ENCODE results near the gene ILDR2. TPM values are rescaled to one million over a fixed set of nuclear protein-coding genes. Genes with fewer than 3 reads are reported as not detected.

The ILDR2 gene
- total and polyA plus RNA-seq, 10 of the 15 experiments (the other 5 are each of a cell fraction or from before 2014, with no cell fraction given), result 0.05 to 5.3 (median 1.9) TPM

DNA sequence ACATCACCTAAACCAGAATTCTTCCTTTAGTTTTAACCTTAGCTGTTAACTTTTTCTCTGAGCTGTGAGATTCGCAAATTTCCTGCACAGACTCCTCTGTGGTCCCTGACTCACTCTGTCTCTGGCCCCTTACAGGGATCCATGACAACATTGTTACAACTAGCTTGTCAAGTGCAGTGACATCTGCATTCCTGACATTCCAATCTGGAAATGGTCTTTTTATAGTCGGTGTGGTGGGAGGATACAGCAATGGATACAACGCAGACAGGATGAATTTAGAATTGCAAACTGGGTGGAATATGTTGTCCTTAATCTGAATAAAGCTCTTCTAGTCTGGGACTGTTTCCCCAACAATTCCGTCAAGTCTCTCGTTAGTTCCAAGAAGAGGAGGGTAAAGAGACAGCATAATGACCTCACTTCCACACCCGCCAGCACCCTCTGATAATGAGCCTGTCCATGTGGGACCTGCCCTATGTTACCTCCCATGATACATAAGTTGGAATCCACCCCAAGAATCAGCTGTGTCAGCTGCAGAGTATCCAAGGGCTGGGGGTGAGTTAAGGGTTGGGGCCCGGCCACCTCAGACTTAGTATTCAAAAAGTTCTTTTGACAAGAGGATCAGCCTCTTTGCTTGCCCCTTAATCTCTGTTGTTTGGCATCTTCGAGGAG, 49.4 kb downstream of the ILDR2 start:
- Histone ChIP-seq H3K4me3 (no peak overlapping the region), H3K27me3 (replicated peaks in 1 of 2; ENCODE audit: control insufficient read depth in 2 of 2, insufficient read depth in 2 of 2, low read length in 1 of 2) (peaks cover 0 to 1% of the 10 kb centered on the region in 2 experiments; a peak in 1 of 4 replicates), H3K79me2 (ENCODE audit: control insufficient read depth, insufficient read depth, low read length) (no peaks in the 10 kb centered on the region), H3K9me3 (replicated peaks; ENCODE audit: control insufficient read depth, insufficient read depth, low read length) (no peaks in the 10 kb centered on the region; the same call in 2 of the 3 replicates), H3K4me2 (ENCODE audit: control insufficient read depth, insufficient read depth) (no peak overlapping the region), H2AFZ (ENCODE audit: control insufficient read depth, low read depth, low read length) (no peak overlapping the region), H3K9ac (ENCODE audit: control insufficient read depth, insufficient read depth, low read length) (no peak overlapping the region), H3K36me3 (ENCODE audit: control insufficient read depth in 2 of 2, insufficient read depth in 2 of 2, low read length in 1 of 2) (no peaks in the 10 kb centered on the region), H3K4me1 (ENCODE audit: control insufficient read depth, insufficient read depth, low read length) (peaks cover 6% of the 10 kb centered on the region; the same call in 1 of the 2 replicates), H4K20me1 (ENCODE audit: control insufficient read depth, insufficient read depth) (no peaks in the 10 kb centered on the region), H3K27ac (ENCODE audit: control insufficient read depth, insufficient read depth) (no peak overlapping the region)
- CTCF ChIA-PET, result interaction anchor here (0.9 to 3.9 kb wide), 4 partner anchors 16 to 135 kb away, joined by 3 to 26 read pairs (median 12); no protein-coding TSS in a partner anchor
- SMC1A ChIA-PET (ENCODE audit: uncharacterized antibody, unreplicated experiment), result interaction anchor here (0.8 to 5.2 kb wide), 2 partner anchors 13 to 16 kb away, joined by 3 to 24 read pairs; no protein-coding TSS in a partner anchor
- in situ Hi-C loops (cut with MboI), result no loop called here
- DNase-seq (ENCODE audit: low read depth, low spot score) (no peak), FAIRE-seq (no peak), ATAC-seq (no peak)
- RAD21 ChIA-PET (ENCODE audit: unreplicated experiment), result interaction anchor here (1.0 kb wide), 1 partner anchor 16 kb away, joined by 4 read pairs; no protein-coding TSS in a partner anchor
- no peak for TF ChIP-seq FOS (IDR thresholded peaks at IDR 0.05; ENCODE audit: borderline replicate concordance, extremely low read depth, insufficient read length)
- no TSS peak for BruUV-seq (replicated peaks)
- 92% methylated on average over 8 of the region's 8 CpGs for WGBS (ENCODE audit: insufficient coverage, insufficient replicate concordance, low lambda C conversion rate, missing lambda C conversion rate)
- POLR2A ChIA-PET, result no interaction called here
- intact Hi-C loops (cut with micrococcal nuclease; ENCODE audit: unreplicated experiment), result no loop called here

DNA sequence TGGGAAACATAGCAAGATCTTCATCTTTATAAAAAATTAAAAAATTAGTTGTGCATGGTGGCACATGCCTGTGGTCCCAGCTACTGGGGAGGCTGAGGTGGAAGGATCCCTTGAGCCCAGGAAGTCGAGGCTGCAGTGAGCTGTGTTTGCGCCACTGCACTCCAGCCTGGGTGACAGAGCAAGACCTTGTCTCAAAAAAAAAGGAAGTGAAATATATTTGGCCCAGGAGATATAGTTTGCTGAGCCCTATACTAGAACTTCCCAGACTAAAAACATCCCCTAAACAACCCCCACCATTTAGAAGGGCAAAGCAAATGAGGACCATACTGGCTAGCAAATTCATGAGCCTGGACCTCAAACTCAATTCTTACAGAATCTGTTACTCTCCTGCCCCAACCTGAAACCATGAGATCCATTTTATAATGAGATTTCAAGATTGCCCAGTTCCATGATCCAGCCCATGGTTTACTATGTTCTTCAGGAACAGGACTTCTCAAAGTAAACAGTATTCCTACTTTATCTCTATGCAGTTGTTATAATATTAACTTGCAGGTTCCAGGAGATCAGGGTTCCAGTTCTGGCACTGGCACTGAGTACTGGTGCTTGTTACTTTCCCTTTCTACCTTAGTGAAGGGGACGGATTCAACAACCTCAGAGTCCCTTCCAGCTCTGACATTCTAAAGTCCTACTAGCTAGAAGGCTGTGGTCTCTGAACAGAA, 50.4 kb downstream of the ILDR2 start:
- H3K27ac ChIP-seq (ENCODE audit: control insufficient read depth, insufficient read depth), result no peak overlapping the region
- 0 out of 2 replicates have a peak overlapping the region, but pooled peaks have one; percentile 28 for H3K4me2 ChIP-seq (ENCODE audit: control insufficient read depth, insufficient read depth)
- H4K20me1 ChIP-seq (ENCODE audit: control insufficient read depth, insufficient read depth), result no peaks in the 10 kb centered on the region
- in situ Hi-C loops (cut with MboI), result no loop called here
- ChIA-PET RAD21 (ENCODE audit: unreplicated experiment) (interaction anchor here (1.0 kb wide), 1 partner anchor 15 kb away, joined by 4 read pairs; no protein-coding TSS in a partner anchor), POLR2A (no interaction called here), CTCF (interaction anchor here (3.1 to 3.9 kb wide), 2 partner anchors 15 to 134 kb away, joined by 21 to 26 read pairs; no protein-coding TSS in a partner anchor), SMC1A (ENCODE audit: uncharacterized antibody, unreplicated experiment) (interaction anchor here (0.8 to 5.2 kb wide), 2 partner anchors 12 to 15 kb away, joined by 3 to 24 read pairs; no protein-coding TSS in a partner anchor)
- H3K9ac ChIP-seq (ENCODE audit: control insufficient read depth, insufficient read depth, low read length), result no peak overlapping the region
- H3K36me3 ChIP-seq (ENCODE audit: control insufficient read depth in 2 of 2, insufficient read depth in 2 of 2, low read length in 1 of 2), result no peaks in the 10 kb centered on the region
- H3K79me2 ChIP-seq (ENCODE audit: control insufficient read depth, insufficient read depth, low read length), result no peaks in the 10 kb centered on the region
- no peak overlapping the region for H3K4me3 ChIP-seq
- 31% methylated on average over 3 of the region's 3 CpGs for WGBS (ENCODE audit: insufficient coverage, insufficient replicate concordance, low lambda C conversion rate, missing lambda C conversion rate)
- ATAC-seq, result peak; percentile 94
- intact Hi-C loops (cut with micrococcal nuclease; ENCODE audit: unreplicated experiment), result no loop called here
- H3K4me1 ChIP-seq (ENCODE audit: control insufficient read depth, insufficient read depth, low read length), result peaks cover 6% of the 10 kb centered on the region; the same call in 1 of the 2 replicates
- DNase-seq (ENCODE audit: low read depth, low spot score), result peak; percentile 32
- H3K27me3 ChIP-seq (replicated peaks in 1 of 2; ENCODE audit: control insufficient read depth in 2 of 2, insufficient read depth in 2 of 2, low read length in 1 of 2), result peaks cover 0 to 3% of the 10 kb centered on the region in 2 experiments; a peak in 2 of 4 replicates
- no peak overlapping the region for H2AFZ ChIP-seq (ENCODE audit: control insufficient read depth, low read depth, low read length)
- no TSS peak for BruUV-seq (replicated peaks)
- no peaks in the 10 kb centered on the region; the same call in 2 of the 3 replicates for H3K9me3 ChIP-seq (replicated peaks; ENCODE audit: control insufficient read depth, insufficient read depth, low read length)
- peak; percentile 31 for FAIRE-seq
- TF ChIP-seq, protein P1, sequence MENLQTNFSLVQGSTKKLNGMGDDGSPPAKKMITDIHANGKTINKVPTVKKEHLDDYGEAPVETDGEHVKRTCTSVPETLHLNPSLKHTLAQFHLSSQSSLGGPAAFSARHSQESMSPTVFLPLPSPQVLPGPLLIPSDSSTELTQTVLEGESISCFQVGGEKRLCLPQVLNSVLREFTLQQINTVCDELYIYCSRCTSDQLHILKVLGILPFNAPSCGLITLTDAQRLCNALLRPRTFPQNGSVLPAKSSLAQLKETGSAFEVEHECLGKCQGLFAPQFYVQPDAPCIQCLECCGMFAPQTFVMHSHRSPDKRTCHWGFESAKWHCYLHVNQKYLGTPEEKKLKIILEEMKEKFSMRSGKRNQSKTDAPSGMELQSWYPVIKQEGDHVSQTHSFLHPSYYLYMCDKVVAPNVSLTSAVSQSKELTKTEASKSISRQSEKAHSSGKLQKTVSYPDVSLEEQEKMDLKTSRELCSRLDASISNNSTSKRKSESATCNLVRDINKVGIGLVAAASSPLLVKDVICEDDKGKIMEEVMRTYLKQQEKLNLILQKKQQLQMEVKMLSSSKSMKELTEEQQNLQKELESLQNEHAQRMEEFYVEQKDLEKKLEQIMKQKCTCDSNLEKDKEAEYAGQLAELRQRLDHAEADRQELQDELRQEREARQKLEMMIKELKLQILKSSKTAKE (IDR thresholded peaks at IDR 0.05; ENCODE audit: low read depth, poor library complexity, severe bottlenecking), result no peak
- no peak for TF ChIP-seq HCFC1 (IDR thresholded peaks at IDR 0.05; ENCODE audit: low read length)
- TF ChIP-seq IKZF1 (conservative IDR thresholded peaks at IDR 0.05), result peak; percentile 28; the same call in 1 of the 2 replicates
- peak; percentile 85 for TF ChIP-seq SPI1 (IDR thresholded peaks at IDR 0.05; ENCODE audit: borderline replicate concordance, insufficient read depth, low read depth, low read length)
- TF ChIP-seq SUPT20H (IDR thresholded peaks at IDR 0.05; ENCODE audit: borderline replicate concordance, control insufficient read depth, low read depth, low read length), result no peak
- TF ChIP-seq, protein P2, sequence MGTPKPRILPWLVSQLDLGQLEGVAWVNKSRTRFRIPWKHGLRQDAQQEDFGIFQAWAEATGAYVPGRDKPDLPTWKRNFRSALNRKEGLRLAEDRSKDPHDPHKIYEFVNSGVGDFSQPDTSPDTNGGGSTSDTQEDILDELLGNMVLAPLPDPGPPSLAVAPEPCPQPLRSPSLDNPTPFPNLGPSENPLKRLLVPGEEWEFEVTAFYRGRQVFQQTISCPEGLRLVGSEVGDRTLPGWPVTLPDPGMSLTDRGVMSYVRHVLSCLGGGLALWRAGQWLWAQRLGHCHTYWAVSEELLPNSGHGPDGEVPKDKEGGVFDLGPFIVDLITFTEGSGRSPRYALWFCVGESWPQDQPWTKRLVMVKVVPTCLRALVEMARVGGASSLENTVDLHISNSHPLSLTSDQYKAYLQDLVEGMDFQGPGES (IDR thresholded peaks at IDR 0.05), result no peak
- TF ChIP-seq IKZF2 (IDR thresholded peaks at IDR 0.05), result peak; percentile 17 to 42; a peak in 1 of 4 replicates
- TF ChIP-seq PAX8 (IDR thresholded peaks at IDR 0.05), result no peak
- TF ChIP-seq SREBF2 (IDR thresholded peaks at IDR 0.05; ENCODE audit: low read length), result no peak
- TF ChIP-seq ATF7 (IDR thresholded peaks at IDR 0.05; ENCODE audit: low read depth), result no peak
- TF ChIP-seq RAD51 (IDR thresholded peaks at IDR 0.05), result no peak
